ENCODE results near the gene TREX2.

- no peak for TF ChIP-seq POLR2A (IDR thresholded peaks at IDR 0.05)
- TF ChIP-seq, protein P1, sequence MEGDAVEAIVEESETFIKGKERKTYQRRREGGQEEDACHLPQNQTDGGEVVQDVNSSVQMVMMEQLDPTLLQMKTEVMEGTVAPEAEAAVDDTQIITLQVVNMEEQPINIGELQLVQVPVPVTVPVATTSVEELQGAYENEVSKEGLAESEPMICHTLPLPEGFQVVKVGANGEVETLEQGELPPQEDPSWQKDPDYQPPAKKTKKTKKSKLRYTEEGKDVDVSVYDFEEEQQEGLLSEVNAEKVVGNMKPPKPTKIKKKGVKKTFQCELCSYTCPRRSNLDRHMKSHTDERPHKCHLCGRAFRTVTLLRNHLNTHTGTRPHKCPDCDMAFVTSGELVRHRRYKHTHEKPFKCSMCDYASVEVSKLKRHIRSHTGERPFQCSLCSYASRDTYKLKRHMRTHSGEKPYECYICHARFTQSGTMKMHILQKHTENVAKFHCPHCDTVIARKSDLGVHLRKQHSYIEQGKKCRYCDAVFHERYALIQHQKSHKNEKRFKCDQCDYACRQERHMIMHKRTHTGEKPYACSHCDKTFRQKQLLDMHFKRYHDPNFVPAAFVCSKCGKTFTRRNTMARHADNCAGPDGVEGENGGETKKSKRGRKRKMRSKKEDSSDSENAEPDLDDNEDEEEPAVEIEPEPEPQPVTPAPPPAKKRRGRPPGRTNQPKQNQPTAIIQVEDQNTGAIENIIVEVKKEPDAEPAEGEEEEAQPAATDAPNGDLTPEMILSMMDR (IDR thresholded peaks at IDR 0.05): no peak
Observed at GRCh38 chrX:153407736-153408135, 38.1 kb downstream of the TREX2 start.

Measured in Peyer's patch (tissue), 4 donors.